ENCODE results near the gene EZH2.
A peak's percentile ranks its signal among the peaks of the same experiment; 100 is the strongest.

EZH2 gene

GRCh38 chr7:148884049-148884298 is at the start of gene EZH2:
Gene EZH2 (minus strand): TSS chr7:148884291. CDS start chr7:148847298, 36,993 bp downstream.
- H3K4me3 ChIP-seq (ENCODE audit: low read depth, low read length): peak within 1 kb of the TSS; percentile 86
- no peak for TF ChIP-seq CTCF (IDR thresholded peaks at IDR 0.05; ENCODE audit: low read depth, low read length, missing control alignments)
- no peak for DNase-seq (ENCODE audit: low read depth)

GRCh38 chr7:148931470-148931869 is 47.4 kb upstream of the EZH2 start:
- H3K4me3 ChIP-seq (ENCODE audit: low read depth, low read length): no peak overlapping the region
- DNase-seq (ENCODE audit: low read depth): no peak
- no peak for TF ChIP-seq CTCF (IDR thresholded peaks at IDR 0.05; ENCODE audit: low read depth, low read length, missing control alignments)

DNA sequence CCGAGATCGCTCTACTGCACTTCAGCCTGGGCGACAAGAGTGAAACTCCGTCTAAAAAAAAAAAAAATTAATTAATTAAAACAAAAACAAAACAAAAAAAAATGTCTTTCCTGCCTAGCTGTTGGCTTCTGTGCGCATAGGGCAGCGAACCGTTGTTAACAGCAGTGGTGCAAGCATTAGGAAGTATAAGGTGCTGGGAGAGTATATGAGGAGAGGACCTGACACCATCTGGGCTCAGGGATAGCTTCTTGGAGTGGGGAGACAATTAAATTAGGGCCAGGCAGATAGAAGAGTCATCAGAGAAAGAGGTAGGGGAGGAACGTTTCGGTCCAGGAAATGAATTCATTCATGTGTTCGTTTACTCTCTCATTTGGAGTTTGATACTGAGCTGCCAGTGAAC is 46.2 kb upstream of the EZH2 start:
- TF ChIP-seq CTCF (IDR thresholded peaks at IDR 0.05; ENCODE audit: low read depth, low read length, missing control alignments): no peak

DNA sequence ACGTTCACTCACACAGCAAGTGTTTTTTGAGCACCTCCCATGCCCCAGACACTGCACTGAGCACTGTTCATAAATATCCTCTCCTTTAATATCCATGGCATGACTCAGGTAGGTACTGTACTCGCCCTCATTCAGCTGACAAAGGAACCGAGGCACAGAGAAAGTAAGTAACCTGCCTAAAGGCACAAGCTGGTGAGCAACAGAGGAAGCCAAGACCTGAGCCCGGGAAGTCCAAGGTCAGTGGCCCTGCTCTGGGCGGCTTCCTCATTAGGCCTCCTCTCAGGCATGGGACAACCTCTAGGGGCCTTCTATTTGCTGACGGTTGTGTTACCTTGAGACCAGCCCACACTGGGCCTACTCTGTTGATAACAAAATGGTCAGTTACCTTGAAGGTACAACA is 45.1 kb upstream of the EZH2 start:
- H3K4me3 ChIP-seq (ENCODE audit: low read depth, low read length): no peak overlapping the region
- no peak for TF ChIP-seq CTCF (IDR thresholded peaks at IDR 0.05; ENCODE audit: low read depth, low read length, missing control alignments)
- no peak for DNase-seq (ENCODE audit: low read depth)

More for the DNA sequence above, 46.2 kb upstream of the EZH2 start:
- H3K4me3 ChIP-seq (ENCODE audit: low read depth, low read length): no peak overlapping the region
- DNase-seq (ENCODE audit: low read depth): no peak

- DNase-seq (ENCODE audit: low read depth): no peak
- TF ChIP-seq CTCF (IDR thresholded peaks at IDR 0.05; ENCODE audit: low read depth, low read length, missing control alignments): no peak
- H3K4me3 ChIP-seq (ENCODE audit: low read depth, low read length): no peak overlapping the region
Measured at GRCh38 chr7:148927123-148928045, 43.3 kb upstream of the EZH2 start.

- no peak overlapping the region for H3K4me3 ChIP-seq (ENCODE audit: low read depth, low read length)
- no peak for DNase-seq (ENCODE audit: low read depth)
- no peak for TF ChIP-seq CTCF (IDR thresholded peaks at IDR 0.05; ENCODE audit: low read depth, low read length, missing control alignments)
Measured at GRCh38 chr7:148925836-148926235, 41.7 kb upstream of the EZH2 start.

DNA sequence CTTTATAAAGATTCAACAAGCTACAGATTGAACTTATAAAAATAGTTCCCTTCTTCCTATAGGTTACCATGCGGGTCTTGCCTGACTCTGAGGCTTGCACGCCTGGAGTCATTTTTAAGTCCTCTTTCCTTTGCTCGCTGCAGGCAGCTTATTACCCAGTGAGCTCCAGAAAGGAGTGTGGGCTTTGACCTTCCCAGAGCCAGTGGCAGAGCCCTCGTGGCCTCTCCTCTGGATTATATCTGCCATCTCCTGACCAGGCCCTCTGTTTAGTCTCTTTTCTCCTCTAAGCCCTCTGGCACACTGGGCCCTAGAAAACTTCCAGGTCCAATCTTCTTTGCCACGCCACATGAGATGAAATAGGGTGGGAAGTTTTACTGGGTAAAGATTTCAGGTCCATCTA is 39.9 kb upstream of the EZH2 start:
- no peak for TF ChIP-seq CTCF (IDR thresholded peaks at IDR 0.05; ENCODE audit: low read depth, low read length, missing control alignments)
- no peak overlapping the region for H3K4me3 ChIP-seq (ENCODE audit: low read depth, low read length)
- no peak for DNase-seq (ENCODE audit: low read depth)

Data from GM12864 (cell line).